HEK293 (cell line): Measurements from ENCODE around the gene ABCC2.

Source experiments
- CTCF ChIA-PET: fragments of 350-600 bp; formaldehyde crosslinking; extraction: SDS; loops from one replicate; lab custom pipeline; 2021; ENCODE audit warnings: antibody characterized with exemption; lab: Yijun Ruan, JAX
- POLR2A ChIA-PET: fragments of 300-600 bp; formaldehyde crosslinking; extraction: SDS; loops from one replicate; lab custom pipeline; 2020; ENCODE audit warnings: antibody characterized with exemption, inconsistent platforms; lab: Yijun Ruan, JAX
- H3K27ac ChIP-seq: fragments of 200-500 bp; sonication (Bioruptor generic); 2 replicates; pipeline ENCODE4 v1.5.1; 2014; ENCODE audit warnings: low read depth, low read length, control low read depth, inconsistent platforms; ENCODE audit errors: extremely low read depth
- H3K36me3 ChIP-seq, 2 experiments: fragments of 200-500 bp in 1 of 2; sonication (Bioruptor generic) in 1 of 2; 1 replicate in 1 of 2; 2 replicates in 1 of 2; pipeline ENCODE4 v1.5.1; 2014 to 2017; ENCODE audit warnings: inconsistent platforms in 2 of 2, low read length in 2 of 2; ENCODE audit not compliant: control insufficient read depth in 2 of 2, insufficient read depth in 1 of 2
- H3K4me1 ChIP-seq: fragments of 200-500 bp; sonication (Bioruptor generic); 2 replicates; pipeline ENCODE4 v1.5.1; 2014; ENCODE audit warnings: mild to moderate bottlenecking, low read length, inconsistent platforms; ENCODE audit not compliant: control insufficient read depth, insufficient read depth
- H3K4me3 ChIP-seq: 2 replicates; pipeline ENCODE4 v1.5.1; 2011; ENCODE audit warnings: low read depth, mild to moderate bottlenecking, control low read depth, low read length, moderate library complexity
- H3K9me3 ChIP-seq: fragments of 200-500 bp; sonication (Bioruptor generic); 2 replicates; pipeline ENCODE4 v1.5.1; 2014; ENCODE audit warnings: low read depth, low read length, inconsistent platforms; ENCODE audit not compliant: control insufficient read depth, insufficient read depth
- KLF1 ChIP-seq: fragments of 450-650 bp; formaldehyde crosslinking; IDR thresholded peaks from 2 replicates; pipeline ENCODE4 v1.5.1; 2016; ENCODE audit warnings: missing biosample characterization, missing genetic modification characterization
- RBAK ChIP-seq: fragments of 450-650 bp; formaldehyde crosslinking; IDR thresholded peaks from 2 replicates; pipeline ENCODE4 v1.5.1; 2016; ENCODE audit warnings: missing biosample characterization, missing genetic modification characterization
- SALL2 ChIP-seq: fragments of 450-650 bp; formaldehyde crosslinking; IDR thresholded peaks from 2 replicates; pipeline ENCODE4 v1.5.0; 2017; ENCODE audit warnings: missing biosample characterization, mild to moderate bottlenecking, missing genetic modification characterization, borderline replicate concordance
- SCRT2 ChIP-seq: fragments of 450-650 bp; formaldehyde crosslinking; IDR thresholded peaks from 2 replicates; pipeline ENCODE4 v1.5.1; 2016; ENCODE audit warnings: missing biosample characterization, missing genetic modification characterization
- WT1 ChIP-seq: fragments of 450-650 bp; formaldehyde crosslinking; IDR thresholded peaks from 2 replicates; pipeline ENCODE4 v1.5.1; 2016; ENCODE audit warnings: missing biosample characterization, missing genetic modification characterization
- ZFP37 ChIP-seq: fragments of 450-650 bp; formaldehyde crosslinking; IDR thresholded peaks from 2 replicates; pipeline ENCODE4 v1.5.1; 2016; ENCODE audit warnings: missing biosample characterization, missing genetic modification characterization
- ZNF121 ChIP-seq: fragments of 450-650 bp; formaldehyde crosslinking; IDR thresholded peaks from 2 replicates; pipeline ENCODE4 v1.5.1; 2016; ENCODE audit warnings: missing biosample characterization, missing genetic modification characterization
- ZNF140 ChIP-seq: fragments of 450-650 bp; formaldehyde crosslinking; IDR thresholded peaks from 2 replicates; pipeline ENCODE4 v1.5.1; 2016; ENCODE audit warnings: missing biosample characterization, missing genetic modification characterization
- ZNF155 ChIP-seq: fragments of 450-650 bp; formaldehyde crosslinking; IDR thresholded peaks from 2 replicates; pipeline ENCODE4 v1.5.1; 2016; ENCODE audit warnings: missing biosample characterization, missing genetic modification characterization
- ZNF19 ChIP-seq: fragments of 450-650 bp; formaldehyde crosslinking; IDR thresholded peaks from 2 replicates; pipeline ENCODE4; 2016; ENCODE audit warnings: missing biosample characterization, missing genetic modification characterization, low read depth
- ZNF223 ChIP-seq: fragments of 450-650 bp; formaldehyde crosslinking; IDR thresholded peaks from 2 replicates; pipeline ENCODE4 v1.5.1; 2016; ENCODE audit warnings: missing biosample characterization, missing genetic modification characterization
- ZNF239 ChIP-seq: fragments of 450-650 bp; formaldehyde crosslinking; IDR thresholded peaks from 2 replicates; pipeline ENCODE4 v1.5.1; 2016; ENCODE audit warnings: missing biosample characterization, missing genetic modification characterization
- ZNF292 ChIP-seq: fragments of 450-650 bp; formaldehyde crosslinking; IDR thresholded peaks from 2 replicates; pipeline ENCODE4 v1.5.1; 2016; ENCODE audit warnings: low read depth, missing biosample characterization, missing genetic modification characterization, borderline replicate concordance
- ZNF423 ChIP-seq: fragments of 450-650 bp; formaldehyde crosslinking; IDR thresholded peaks from 2 replicates; pipeline ENCODE4 v1.5.1; 2016; ENCODE audit warnings: missing biosample characterization, missing genetic modification characterization
- ZNF777 ChIP-seq: fragments of 450-650 bp; formaldehyde crosslinking; IDR thresholded peaks from 2 replicates; pipeline ENCODE4 v1.5.1; 2017; ENCODE audit warnings: missing biosample characterization, missing genetic modification characterization, borderline replicate concordance
- ZNF785 ChIP-seq: fragments of 450-650 bp; formaldehyde crosslinking; IDR thresholded peaks from 2 replicates; pipeline ENCODE4 v1.5.1; 2016; ENCODE audit warnings: missing biosample characterization, missing genetic modification characterization
- ZNF830 ChIP-seq: fragments of 450-650 bp; IDR thresholded peaks from 2 replicates; pipeline ENCODE4 v1.5.0; 2018; ENCODE audit warnings: missing biosample characterization, missing genetic modification characterization, low read depth, mild to moderate bottlenecking, moderate library complexity
- TF ChIP-seq, protein P1 (sequence below): fragments of 450-650 bp; formaldehyde crosslinking; IDR thresholded peaks from 2 replicates; pipeline ENCODE4 v1.5.1; 2016; ENCODE audit warnings: missing biosample characterization, missing genetic modification characterization, borderline replicate concordance
- TF ChIP-seq, protein P2 (sequence below): fragments of 450-650 bp; formaldehyde crosslinking; IDR thresholded peaks from 2 replicates; pipeline ENCODE4 v1.5.1; 2016; ENCODE audit warnings: missing biosample characterization, missing genetic modification characterization, borderline replicate concordance
- TF ChIP-seq, protein P3 (sequence below): IDR thresholded peaks from 2 replicates; pipeline ENCODE4 v1.6.1; 2011; ENCODE audit warnings: mild to moderate bottlenecking, low read depth, low read length, borderline replicate concordance

The ABCC2 gene

DNA sequence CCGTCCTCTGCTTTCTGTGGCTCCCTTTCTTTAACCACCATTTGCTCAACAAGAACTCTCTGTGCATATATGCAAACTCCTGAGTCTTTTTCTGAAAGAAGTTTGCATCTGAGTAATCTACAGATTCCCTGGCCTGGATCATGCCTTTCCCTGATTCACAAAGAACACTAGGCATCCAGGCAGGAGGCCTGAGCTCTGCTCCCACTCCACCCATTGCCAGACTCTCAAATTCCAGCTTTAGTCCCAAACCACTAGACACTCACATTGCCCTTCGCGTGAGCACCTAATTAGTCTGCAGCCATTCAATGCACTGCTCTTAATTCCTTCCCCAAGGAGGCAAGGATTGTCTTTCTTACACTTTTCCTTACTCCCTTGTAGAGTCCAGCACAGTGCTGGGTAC, 60.9 kb downstream of the ABCC2 start:
- H3K27ac ChIP-seq = no peak overlapping the region
- CTCF ChIA-PET = interaction anchor here (17.6 kb wide), 1 partner anchor 205 kb away, joined by 264 read pairs; no protein-coding TSS in a partner anchor
- H3K4me1 ChIP-seq = no peaks in the 10 kb centered on the region
- no peaks in the 10 kb centered on the region for H3K9me3 ChIP-seq
- TF ChIP-seq, protein P1, sequence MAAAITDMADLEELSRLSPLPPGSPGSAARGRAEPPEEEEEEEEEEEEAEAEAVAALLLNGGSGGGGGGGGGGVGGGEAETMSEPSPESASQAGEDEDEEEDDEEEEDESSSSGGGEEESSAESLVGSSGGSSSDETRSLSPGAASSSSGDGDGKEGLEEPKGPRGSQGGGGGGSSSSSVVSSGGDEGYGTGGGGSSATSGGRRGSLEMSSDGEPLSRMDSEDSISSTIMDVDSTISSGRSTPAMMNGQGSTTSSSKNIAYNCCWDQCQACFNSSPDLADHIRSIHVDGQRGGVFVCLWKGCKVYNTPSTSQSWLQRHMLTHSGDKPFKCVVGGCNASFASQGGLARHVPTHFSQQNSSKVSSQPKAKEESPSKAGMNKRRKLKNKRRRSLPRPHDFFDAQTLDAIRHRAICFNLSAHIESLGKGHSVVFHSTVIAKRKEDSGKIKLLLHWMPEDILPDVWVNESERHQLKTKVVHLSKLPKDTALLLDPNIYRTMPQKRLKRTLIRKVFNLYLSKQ (tag by site-specific recombination) = no peak
- TF ChIP-seq ZNF423 (tag by site-specific recombination) (no peak), ZNF121 (tag by site-specific recombination) (no peak), KLF1 (no peak), SALL2 (tag by site-specific recombination) (no peak), SCRT2 (tag by site-specific recombination) (no peak), WT1 (tag by site-specific recombination) (no peak), ZNF777 (tag by site-specific recombination) (no peak), ZNF292 (tag by site-specific recombination) (no peak), ZNF239 (tag by site-specific recombination) (no peak), ZNF155 (no peak), ZFP37 (tag by site-specific recombination) (no peak), ZNF19 (tag by site-specific recombination) (no peak), RBAK (no peak)
- TF ChIP-seq, protein P2, sequence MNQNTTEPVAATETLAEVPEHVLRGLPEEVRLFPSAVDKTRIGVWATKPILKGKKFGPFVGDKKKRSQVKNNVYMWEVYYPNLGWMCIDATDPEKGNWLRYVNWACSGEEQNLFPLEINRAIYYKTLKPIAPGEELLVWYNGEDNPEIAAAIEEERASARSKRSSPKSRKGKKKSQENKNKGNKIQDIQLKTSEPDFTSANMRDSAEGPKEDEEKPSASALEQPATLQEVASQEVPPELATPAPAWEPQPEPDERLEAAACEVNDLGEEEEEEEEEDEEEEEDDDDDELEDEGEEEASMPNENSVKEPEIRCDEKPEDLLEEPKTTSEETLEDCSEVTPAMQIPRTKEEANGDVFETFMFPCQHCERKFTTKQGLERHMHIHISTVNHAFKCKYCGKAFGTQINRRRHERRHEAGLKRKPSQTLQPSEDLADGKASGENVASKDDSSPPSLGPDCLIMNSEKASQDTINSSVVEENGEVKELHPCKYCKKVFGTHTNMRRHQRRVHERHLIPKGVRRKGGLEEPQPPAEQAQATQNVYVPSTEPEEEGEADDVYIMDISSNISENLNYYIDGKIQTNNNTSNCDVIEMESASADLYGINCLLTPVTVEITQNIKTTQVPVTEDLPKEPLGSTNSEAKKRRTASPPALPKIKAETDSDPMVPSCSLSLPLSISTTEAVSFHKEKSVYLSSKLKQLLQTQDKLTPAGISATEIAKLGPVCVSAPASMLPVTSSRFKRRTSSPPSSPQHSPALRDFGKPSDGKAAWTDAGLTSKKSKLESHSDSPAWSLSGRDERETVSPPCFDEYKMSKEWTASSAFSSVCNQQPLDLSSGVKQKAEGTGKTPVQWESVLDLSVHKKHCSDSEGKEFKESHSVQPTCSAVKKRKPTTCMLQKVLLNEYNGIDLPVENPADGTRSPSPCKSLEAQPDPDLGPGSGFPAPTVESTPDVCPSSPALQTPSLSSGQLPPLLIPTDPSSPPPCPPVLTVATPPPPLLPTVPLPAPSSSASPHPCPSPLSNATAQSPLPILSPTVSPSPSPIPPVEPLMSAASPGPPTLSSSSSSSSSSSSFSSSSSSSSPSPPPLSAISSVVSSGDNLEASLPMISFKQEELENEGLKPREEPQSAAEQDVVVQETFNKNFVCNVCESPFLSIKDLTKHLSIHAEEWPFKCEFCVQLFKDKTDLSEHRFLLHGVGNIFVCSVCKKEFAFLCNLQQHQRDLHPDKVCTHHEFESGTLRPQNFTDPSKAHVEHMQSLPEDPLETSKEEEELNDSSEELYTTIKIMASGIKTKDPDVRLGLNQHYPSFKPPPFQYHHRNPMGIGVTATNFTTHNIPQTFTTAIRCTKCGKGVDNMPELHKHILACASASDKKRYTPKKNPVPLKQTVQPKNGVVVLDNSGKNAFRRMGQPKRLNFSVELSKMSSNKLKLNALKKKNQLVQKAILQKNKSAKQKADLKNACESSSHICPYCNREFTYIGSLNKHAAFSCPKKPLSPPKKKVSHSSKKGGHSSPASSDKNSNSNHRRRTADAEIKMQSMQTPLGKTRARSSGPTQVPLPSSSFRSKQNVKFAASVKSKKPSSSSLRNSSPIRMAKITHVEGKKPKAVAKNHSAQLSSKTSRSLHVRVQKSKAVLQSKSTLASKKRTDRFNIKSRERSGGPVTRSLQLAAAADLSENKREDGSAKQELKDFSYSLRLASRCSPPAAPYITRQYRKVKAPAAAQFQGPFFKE (tag by site-specific recombination) = no peak
- no peaks in the 10 kb centered on the region for H3K36me3 ChIP-seq
- POLR2A ChIA-PET = no interaction called here
- no peak overlapping the region for H3K4me3 ChIP-seq

DNA sequence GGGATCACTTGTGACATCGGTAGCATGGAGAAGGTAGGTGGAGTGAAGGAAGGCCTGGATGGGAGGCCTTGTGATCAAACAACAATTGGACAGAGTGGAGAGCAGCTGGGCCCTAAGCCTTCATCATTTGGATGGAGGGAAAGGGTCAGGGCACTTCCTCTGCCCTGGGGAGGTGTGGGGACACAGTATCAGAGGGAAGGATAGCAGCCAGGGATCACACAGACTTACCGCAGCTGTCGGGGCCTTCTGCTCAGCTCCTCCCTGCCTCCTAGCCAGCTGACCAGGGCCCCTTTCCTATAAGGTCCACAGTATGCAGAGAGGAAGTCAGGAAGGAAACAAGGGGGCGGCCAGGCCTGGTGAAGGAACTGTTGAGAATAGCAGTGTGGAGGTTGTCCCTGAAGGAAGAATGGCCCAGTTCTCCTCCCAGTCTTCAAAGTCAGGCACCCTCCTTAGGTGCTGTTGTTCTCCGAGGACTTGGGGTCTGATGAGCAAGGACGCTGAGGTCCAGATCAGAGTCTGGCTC, 62.1 kb downstream of the ABCC2 start:
- no peaks in the 10 kb centered on the region for H3K9me3 ChIP-seq
- ChIA-PET POLR2A (no interaction called here), CTCF (interaction anchor here (1.1 to 17.6 kb wide), 4 partner anchors 38 to 241 kb away, joined by 3 to 264 read pairs (median 4); no protein-coding TSS in a partner anchor)
- no peaks in the 10 kb centered on the region for H3K36me3 ChIP-seq
- no peak overlapping the region for H3K27ac ChIP-seq
- no peaks in the 10 kb centered on the region for H3K4me1 ChIP-seq
- no peak overlapping the region for H3K4me3 ChIP-seq
- no peak for TF ChIP-seq ZNF785
- TF ChIP-seq, protein P3, sequence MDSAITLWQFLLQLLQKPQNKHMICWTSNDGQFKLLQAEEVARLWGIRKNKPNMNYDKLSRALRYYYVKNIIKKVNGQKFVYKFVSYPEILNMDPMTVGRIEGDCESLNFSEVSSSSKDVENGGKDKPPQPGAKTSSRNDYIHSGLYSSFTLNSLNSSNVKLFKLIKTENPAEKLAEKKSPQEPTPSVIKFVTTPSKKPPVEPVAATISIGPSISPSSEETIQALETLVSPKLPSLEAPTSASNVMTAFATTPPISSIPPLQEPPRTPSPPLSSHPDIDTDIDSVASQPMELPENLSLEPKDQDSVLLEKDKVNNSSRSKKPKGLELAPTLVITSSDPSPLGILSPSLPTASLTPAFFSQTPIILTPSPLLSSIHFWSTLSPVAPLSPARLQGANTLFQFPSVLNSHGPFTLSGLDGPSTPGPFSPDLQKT = no peak
- TF ChIP-seq, protein P2 (tag by site-specific recombination) = no peak
- no peak for TF ChIP-seq ZNF140 (tag by site-specific recombination)
- no peak for TF ChIP-seq ZNF223 (tag by site-specific recombination)
- no peak for TF ChIP-seq ZNF830 (tag by site-specific recombination)
